HPDE6-E6E7 (cell line): ENCODE data around the gene RBPMS2.

Experiments used
- DNase-seq: peaks from one replicate; pipeline ENCODE4 v3.0.0; 2011; ENCODE audit warnings: missing footprints; ENCODE audit errors: extremely low spot score

The RBPMS2 gene

GRCh38 chr15:64731012-64731804 lies 44.2 kb downstream of the RBPMS2 start:
- DNase-seq: peak; percentile 62

GRCh38 chr15:64730151-64730550 lies 45.2 kb downstream of the RBPMS2 start:
- DNase-seq: no peak

GRCh38 chr15:64720188-64720587 lies 55.2 kb downstream of the RBPMS2 start:
- no peak for DNase-seq

GRCh38 chr15:64717735-64718495 lies 57.5 kb downstream of the RBPMS2 start:
- DNase-seq: no peak

- no peak for DNase-seq
Measured at GRCh38 chr15:64717130-64717529, 58.3 kb downstream of the RBPMS2 start.

GRCh38 chr15:64716452-64716851 lies 58.9 kb downstream of the RBPMS2 start:
- no peak for DNase-seq

GRCh38 chr15:64713592-64713991 lies 61.8 kb downstream of the RBPMS2 start:
- no peak for DNase-seq

- DNase-seq: no peak
Measured at GRCh38 chr15:64712353-64712752, 63.0 kb downstream of the RBPMS2 start.

GRCh38 chr15:64710676-64711428 lies 64.5 kb downstream of the RBPMS2 start:
- DNase-seq: no peak

GRCh38 chr15:64706011-64706911 lies 69.1 kb downstream of the RBPMS2 start:
- no peak for DNase-seq

- DNase-seq: no peak
Measured at GRCh38 chr15:64705006-64705405, 70.4 kb downstream of the RBPMS2 start.

GRCh38 chr15:64703632-64703959 lies 71.8 kb downstream of the RBPMS2 start:
- DNase-seq: no peak

GRCh38 chr15:64702816-64703631 lies 72.4 kb downstream of the RBPMS2 start:
- peak; percentile 89 for DNase-seq

- no peak for DNase-seq
Measured at GRCh38 chr15:64701482-64702184, 73.8 kb downstream of the RBPMS2 start.

GRCh38 chr15:64701051-64701450 lies 74.3 kb downstream of the RBPMS2 start:
- no peak for DNase-seq

- DNase-seq: no peak
Measured at GRCh38 chr15:64699751-64700388, 75.5 kb downstream of the RBPMS2 start.

GRCh38 chr15:64698823-64699222 lies 76.6 kb downstream of the RBPMS2 start:
- no peak for DNase-seq

GRCh38 chr15:64697911-64698369 lies 77.4 kb downstream of the RBPMS2 start:
- DNase-seq: peak; percentile 54

GRCh38 chr15:64696481-64696880 lies 78.9 kb downstream of the RBPMS2 start:
- no peak for DNase-seq
